ENCODE data around the gene PKN1. TPM values are rescaled to one million over a fixed set of nuclear protein-coding genes. Genes with fewer than 3 reads are reported as not detected.

The PKN1 gene
- total RNA-seq, 2 donors from 2014 or later, result 87.2 to 111 TPM

- DNase-seq (ENCODE audit: low spot score), result no peak
- Histone ChIP-seq H3K4me3 (no peak overlapping the region), H3K9me3 (no peaks in the 10 kb centered on the region), H3K36me3 (peaks cover 39% of the 10 kb centered on the region), H3K27me3 (peaks cover 0 to 7% of the 10 kb centered on the region in 2 donors), H3K27ac (no peak overlapping the region), H3K4me1 (peaks cover 0 to 61% of the 10 kb centered on the region in 2 donors)
- TF ChIP-seq, protein P1, sequence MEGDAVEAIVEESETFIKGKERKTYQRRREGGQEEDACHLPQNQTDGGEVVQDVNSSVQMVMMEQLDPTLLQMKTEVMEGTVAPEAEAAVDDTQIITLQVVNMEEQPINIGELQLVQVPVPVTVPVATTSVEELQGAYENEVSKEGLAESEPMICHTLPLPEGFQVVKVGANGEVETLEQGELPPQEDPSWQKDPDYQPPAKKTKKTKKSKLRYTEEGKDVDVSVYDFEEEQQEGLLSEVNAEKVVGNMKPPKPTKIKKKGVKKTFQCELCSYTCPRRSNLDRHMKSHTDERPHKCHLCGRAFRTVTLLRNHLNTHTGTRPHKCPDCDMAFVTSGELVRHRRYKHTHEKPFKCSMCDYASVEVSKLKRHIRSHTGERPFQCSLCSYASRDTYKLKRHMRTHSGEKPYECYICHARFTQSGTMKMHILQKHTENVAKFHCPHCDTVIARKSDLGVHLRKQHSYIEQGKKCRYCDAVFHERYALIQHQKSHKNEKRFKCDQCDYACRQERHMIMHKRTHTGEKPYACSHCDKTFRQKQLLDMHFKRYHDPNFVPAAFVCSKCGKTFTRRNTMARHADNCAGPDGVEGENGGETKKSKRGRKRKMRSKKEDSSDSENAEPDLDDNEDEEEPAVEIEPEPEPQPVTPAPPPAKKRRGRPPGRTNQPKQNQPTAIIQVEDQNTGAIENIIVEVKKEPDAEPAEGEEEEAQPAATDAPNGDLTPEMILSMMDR (IDR thresholded peaks at IDR 0.05), result no peak
These were observed 43.2 kb downstream of the PKN1 start for GRCh38 chr19:14476327-14476672.

DNA sequence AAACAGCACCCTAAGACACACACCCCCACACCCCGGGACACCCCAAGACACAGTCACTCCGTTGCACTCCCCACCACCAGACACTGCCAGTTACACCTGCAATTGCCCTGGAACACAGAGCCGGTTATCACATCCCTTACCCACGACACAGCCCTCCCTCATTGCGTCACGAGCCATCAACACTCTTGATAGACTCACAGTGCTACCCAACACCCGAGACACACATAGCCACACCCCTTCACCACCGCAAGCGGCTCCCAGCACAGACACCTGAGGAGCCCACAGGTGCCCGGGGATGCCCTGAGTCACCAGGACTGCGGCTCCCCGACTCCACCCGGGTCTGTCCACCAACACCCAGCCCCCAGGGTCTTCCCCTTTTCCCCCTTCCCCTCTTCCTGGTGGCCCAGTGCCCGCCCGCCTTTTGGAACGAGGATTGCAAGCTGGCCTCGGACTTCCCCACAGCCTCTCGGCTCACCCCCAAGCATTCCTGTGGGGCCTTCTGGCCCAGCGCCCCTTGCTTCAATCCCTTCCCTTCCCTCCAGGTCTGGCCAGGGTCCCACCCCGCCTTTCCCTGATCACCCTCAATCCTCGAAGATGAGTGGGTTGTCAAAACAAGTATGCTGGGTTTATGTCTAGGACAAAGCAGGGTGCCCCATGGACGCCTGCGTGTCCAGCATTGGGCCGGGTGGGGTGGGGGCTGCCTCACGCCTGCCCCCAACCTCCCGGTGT lies 43.7 kb downstream of the PKN1 start:
- Histone ChIP-seq H3K9me3 (no peaks in the 10 kb centered on the region), H3K27ac (peak overlapping the region in 1 of 2 donors; percentile 39), H3K4me1 (peaks cover 0 to 57% of the 10 kb centered on the region in 2 donors), H3K27me3 (peaks cover 0 to 7% of the 10 kb centered on the region in 2 donors), H3K36me3 (peaks cover 34% of the 10 kb centered on the region), H3K4me3 (no peak overlapping the region)
- TF ChIP-seq, protein P1 (IDR thresholded peaks at IDR 0.05), result no peak
- DNase-seq (ENCODE audit: low spot score), result peak; percentile 88

DNA sequence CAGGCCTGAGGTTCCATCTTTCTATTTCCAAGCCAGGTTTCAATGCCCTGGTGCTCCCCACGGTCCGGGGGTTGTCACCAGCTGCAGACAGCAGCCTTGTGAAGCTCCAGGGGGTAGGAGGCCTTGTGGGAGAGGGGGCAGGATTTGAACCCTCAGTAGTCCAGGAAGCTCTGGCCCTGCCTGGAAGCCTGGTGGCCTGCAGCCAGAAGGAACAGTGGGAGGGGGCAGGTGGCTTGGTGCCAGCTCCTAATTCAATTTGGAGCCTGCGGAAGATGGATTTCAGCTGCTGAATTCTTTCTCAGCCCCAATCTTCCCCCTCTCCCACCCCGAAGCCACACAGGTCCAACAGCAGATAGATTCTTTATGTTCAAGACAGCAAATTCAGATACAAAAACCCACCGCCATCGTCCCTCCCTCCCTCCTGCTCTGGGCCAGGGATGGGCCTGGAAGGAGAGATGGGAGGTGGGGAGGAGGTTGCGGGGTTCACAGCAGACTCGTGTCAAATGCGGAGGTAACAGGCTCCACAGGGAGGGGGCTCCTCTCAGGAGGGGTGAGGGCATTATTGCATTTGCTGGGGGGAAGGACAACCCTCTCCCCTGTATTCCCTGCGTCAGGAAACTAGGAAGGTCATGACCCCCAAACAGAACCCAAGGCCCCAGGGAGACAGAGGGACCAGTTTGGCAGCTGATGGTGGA lies 44.5 kb downstream of the PKN1 start:
- no peak for DNase-seq (ENCODE audit: low spot score)
- no peak overlapping the region for H3K27ac ChIP-seq
- TF ChIP-seq, protein P1 (IDR thresholded peaks at IDR 0.05), result no peak

GRCh38 chr19:14478113-14478545 lies 45.0 kb downstream of the PKN1 start:
- no peak overlapping the region for H3K4me3 ChIP-seq
- no peaks in the 10 kb centered on the region for H3K9me3 ChIP-seq
- H3K36me3 ChIP-seq, result peaks cover 34% of the 10 kb centered on the region
- TF ChIP-seq, protein P1 (IDR thresholded peaks at IDR 0.05), result no peak
- no peak for DNase-seq (ENCODE audit: low spot score)
- peaks cover 0 to 7% of the 10 kb centered on the region in 2 donors for H3K27me3 ChIP-seq
- H3K4me1 ChIP-seq, result peaks cover 0 to 44% of the 10 kb centered on the region in 2 donors
- no peak overlapping the region for H3K27ac ChIP-seq

More for the DNA sequence above, 44.5 kb downstream of the PKN1 start:
- Histone ChIP-seq H3K9me3 (no peaks in the 10 kb centered on the region), H3K27me3 (peaks cover 0 to 7% of the 10 kb centered on the region in 2 donors), H3K36me3 (peaks cover 34% of the 10 kb centered on the region), H3K4me3 (no peak overlapping the region), H3K4me1 (peaks cover 0 to 49% of the 10 kb centered on the region in 2 donors)

DNA sequence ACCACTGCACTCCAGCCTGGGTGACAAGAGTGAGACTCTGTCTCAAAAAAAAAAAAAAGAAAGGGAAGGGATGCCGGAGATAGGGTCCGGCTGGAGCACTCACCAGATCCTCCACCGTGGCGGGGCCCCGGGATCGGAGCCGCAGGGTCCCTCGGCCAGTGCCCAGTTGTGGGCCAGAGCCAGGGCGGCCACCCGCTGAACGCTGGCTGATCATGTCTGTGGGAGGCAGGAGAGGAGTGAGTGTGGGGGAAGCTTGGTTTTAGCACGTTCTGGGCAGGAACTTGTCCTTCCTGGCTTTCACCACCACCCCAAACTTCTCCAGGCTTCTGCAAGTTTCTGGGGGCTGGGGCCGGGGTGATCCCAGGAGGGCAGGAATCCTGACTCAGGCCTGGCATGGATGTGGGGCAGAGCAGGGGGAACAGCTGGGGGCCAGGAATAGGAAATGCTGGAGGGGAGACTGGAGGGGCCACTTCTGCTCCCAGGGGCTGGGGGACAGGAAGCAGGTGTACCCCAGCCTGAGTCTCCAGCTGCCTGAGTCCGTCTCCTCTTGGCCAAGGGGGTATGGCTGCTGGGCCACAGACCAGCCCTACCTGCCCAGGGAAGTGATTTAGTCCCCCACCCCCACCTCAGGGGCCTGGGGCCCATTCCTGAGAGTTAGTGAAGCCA lies 46.3 kb downstream of the PKN1 start:
- DNase-seq (ENCODE audit: low spot score), result no peak
- Histone ChIP-seq H3K27me3 (peaks cover 0 to 3% of the 10 kb centered on the region in 2 donors), H3K9me3 (no peaks in the 10 kb centered on the region), H3K36me3 (peaks cover 34% of the 10 kb centered on the region), H3K4me1 (peaks cover 0 to 33% of the 10 kb centered on the region in 2 donors), H3K27ac (no peak overlapping the region), H3K4me3 (no peak overlapping the region)
- TF ChIP-seq, protein P1 (IDR thresholded peaks at IDR 0.05), result no peak

Measured in right atrium auricular region (tissue), 2 donors.